ENCODE data around the gene AHDC1. TPM values are rescaled to one million over a fixed set of nuclear protein-coding genes. Genes with fewer than 3 reads are reported as not detected.

AHDC1 gene
- total and polyA plus RNA-seq, 2 donors (not counting 1 experiment from before 2014, with no cell fraction given) = 4.2 to 6.9 TPM

DNA sequence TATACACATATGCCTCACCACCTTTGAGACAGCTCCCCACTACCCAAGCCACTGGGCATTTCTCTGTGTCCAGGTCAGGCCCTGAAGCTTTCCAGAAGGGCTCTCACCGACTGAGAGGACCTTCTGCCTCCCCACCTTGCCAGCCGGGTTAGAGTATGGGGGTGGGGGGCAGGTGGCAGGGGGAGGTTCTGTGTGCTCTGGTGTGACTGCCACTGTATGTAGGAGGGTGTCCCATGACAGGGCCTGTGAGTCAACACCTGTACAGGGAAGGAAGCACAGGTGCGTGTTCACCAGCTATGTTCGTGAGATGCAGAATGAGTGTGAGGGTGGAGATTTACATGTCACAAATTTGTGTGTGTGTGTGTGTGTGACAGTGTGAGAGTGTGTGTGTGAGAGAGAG is 7.0 kb downstream of the AHDC1 start:
- peaks cover 65% of the 10 kb centered on the region for H3K4me1 ChIP-seq (ENCODE audit: control insufficient read depth, extremely low read depth, insufficient read depth, low read length)

DNA sequence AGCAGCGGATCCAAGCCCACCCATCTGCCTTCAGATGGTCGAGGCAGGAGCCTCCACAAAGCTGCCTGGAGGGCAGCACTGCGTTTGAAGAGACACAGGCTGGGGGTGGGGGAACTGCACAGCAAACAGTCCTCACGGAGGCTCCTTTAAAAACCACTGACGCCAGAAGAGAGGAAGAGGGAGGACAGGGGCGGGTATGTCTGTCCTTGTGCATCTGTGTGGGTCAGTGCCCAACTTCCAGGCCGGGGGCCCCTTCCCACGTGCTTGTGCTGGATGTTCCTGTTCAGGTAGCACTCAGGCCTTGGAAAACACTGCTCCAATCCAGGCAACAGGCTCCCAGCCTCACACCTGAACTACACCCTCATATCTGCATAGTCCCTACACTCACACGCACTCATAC is 7.7 kb downstream of the AHDC1 start:
- H3K9me3 ChIP-seq (ENCODE audit: control insufficient read depth, insufficient read depth, low read depth, low read length) = no peaks in the 10 kb centered on the region
- no peak overlapping the region for H3K4me3 ChIP-seq (replicated peaks in 1 of 4; ENCODE audit: control extremely low read depth in 1 of 4, insufficient read depth in 1 of 4, low read depth in 3 of 4, low read length in 4 of 4)
- H3K4me2 ChIP-seq (ENCODE audit: extremely low read depth, insufficient read depth, low read length) = no peak overlapping the region
- peaks cover 7% of the 10 kb centered on the region for H3K36me3 ChIP-seq (ENCODE audit: control insufficient read depth, insufficient read depth, low read length)
- H3K27ac ChIP-seq (ENCODE audit: insufficient read depth, low read length) = no peak overlapping the region
- no peaks in the 10 kb centered on the region for H3K27me3 ChIP-seq (ENCODE audit: control insufficient read depth, insufficient read depth, low read length)
- peaks cover 96% of the 10 kb centered on the region for H3K79me2 ChIP-seq (ENCODE audit: control insufficient read depth, insufficient read depth, low read length)
- peaks cover 71% of the 10 kb centered on the region for H3K4me1 ChIP-seq (ENCODE audit: control insufficient read depth, extremely low read depth, insufficient read depth, low read length)
- TF ChIP-seq, protein P1, sequence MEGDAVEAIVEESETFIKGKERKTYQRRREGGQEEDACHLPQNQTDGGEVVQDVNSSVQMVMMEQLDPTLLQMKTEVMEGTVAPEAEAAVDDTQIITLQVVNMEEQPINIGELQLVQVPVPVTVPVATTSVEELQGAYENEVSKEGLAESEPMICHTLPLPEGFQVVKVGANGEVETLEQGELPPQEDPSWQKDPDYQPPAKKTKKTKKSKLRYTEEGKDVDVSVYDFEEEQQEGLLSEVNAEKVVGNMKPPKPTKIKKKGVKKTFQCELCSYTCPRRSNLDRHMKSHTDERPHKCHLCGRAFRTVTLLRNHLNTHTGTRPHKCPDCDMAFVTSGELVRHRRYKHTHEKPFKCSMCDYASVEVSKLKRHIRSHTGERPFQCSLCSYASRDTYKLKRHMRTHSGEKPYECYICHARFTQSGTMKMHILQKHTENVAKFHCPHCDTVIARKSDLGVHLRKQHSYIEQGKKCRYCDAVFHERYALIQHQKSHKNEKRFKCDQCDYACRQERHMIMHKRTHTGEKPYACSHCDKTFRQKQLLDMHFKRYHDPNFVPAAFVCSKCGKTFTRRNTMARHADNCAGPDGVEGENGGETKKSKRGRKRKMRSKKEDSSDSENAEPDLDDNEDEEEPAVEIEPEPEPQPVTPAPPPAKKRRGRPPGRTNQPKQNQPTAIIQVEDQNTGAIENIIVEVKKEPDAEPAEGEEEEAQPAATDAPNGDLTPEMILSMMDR (conservative IDR thresholded peaks at IDR 0.05 in 1 of 2, IDR thresholded peaks at IDR 0.05 in 1 of 2; ENCODE audit: low read depth in 1 of 2, low read length in 2 of 2) = no peak
- no peak for TF ChIP-seq EZH2 (IDR thresholded peaks at IDR 0.05; ENCODE audit: low read length, missing control alignments)
- no peak for DNase-seq (ENCODE audit: low read depth in 2 of 2)
- no peak overlapping the region for H2AFZ ChIP-seq (ENCODE audit: low read length)
- no peak overlapping the region for H3K9ac ChIP-seq (ENCODE audit: insufficient read depth, low read length)
- peaks cover 2% of the 10 kb centered on the region for H4K20me1 ChIP-seq (ENCODE audit: control insufficient read depth, extremely low read depth, insufficient read depth, low read length)

More for the DNA sequence above, 7.0 kb downstream of the AHDC1 start:
- no peaks in the 10 kb centered on the region for H3K9me3 ChIP-seq (ENCODE audit: control insufficient read depth, insufficient read depth, low read depth, low read length)
- H2AFZ ChIP-seq (ENCODE audit: low read length) = no peak overlapping the region
- TF ChIP-seq, protein P1 (conservative IDR thresholded peaks at IDR 0.05 in 1 of 2, IDR thresholded peaks at IDR 0.05 in 1 of 2; ENCODE audit: low read depth in 1 of 2, low read length in 2 of 2) = no peak
- TF ChIP-seq EZH2 (IDR thresholded peaks at IDR 0.05; ENCODE audit: low read length, missing control alignments) = no peak
- H3K79me2 ChIP-seq (ENCODE audit: control insufficient read depth, insufficient read depth, low read length) = peaks cover 96% of the 10 kb centered on the region
- H3K27ac ChIP-seq (ENCODE audit: insufficient read depth, low read length) = no peak overlapping the region
- peaks cover 2% of the 10 kb centered on the region for H4K20me1 ChIP-seq (ENCODE audit: control insufficient read depth, extremely low read depth, insufficient read depth, low read length)
- H3K36me3 ChIP-seq (ENCODE audit: control insufficient read depth, insufficient read depth, low read length) = peaks cover 4% of the 10 kb centered on the region
- no peak overlapping the region for H3K9ac ChIP-seq (ENCODE audit: insufficient read depth, low read length)
- no peaks in the 10 kb centered on the region for H3K27me3 ChIP-seq (ENCODE audit: control insufficient read depth, insufficient read depth, low read length)
- no peak overlapping the region for H3K4me2 ChIP-seq (ENCODE audit: extremely low read depth, insufficient read depth, low read length)
- H3K4me3 ChIP-seq (replicated peaks in 1 of 4; ENCODE audit: control extremely low read depth in 1 of 4, insufficient read depth in 1 of 4, low read depth in 3 of 4, low read length in 4 of 4) = no peak overlapping the region
- DNase-seq (ENCODE audit: low read depth in 2 of 2) = no peak

DNA sequence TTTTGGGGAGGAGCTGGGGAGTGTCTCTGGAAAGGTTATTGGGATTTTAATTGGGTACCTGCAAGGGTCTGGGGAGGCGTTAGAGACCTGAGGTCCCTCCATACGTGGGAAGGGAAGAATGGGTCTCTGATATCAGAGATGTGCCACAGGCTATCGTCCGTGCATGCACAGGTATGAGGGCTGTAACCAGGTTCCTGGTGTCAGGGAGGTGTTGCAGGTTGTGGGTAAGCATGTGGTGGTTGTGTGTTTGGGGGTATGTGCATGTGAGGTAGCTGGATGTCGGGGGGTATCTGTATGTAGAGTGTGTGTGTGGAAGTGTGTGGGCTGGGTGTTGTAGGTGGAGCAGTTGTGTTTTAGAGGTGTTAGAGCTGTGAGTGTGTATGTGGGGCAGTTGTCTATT is 8.3 kb downstream of the AHDC1 start:
- H3K36me3 ChIP-seq (ENCODE audit: control insufficient read depth, insufficient read depth, low read length) = peaks cover 7% of the 10 kb centered on the region
- no peak overlapping the region for H2AFZ ChIP-seq (ENCODE audit: low read length)
- peaks cover 2% of the 10 kb centered on the region for H4K20me1 ChIP-seq (ENCODE audit: control insufficient read depth, extremely low read depth, insufficient read depth, low read length)
- H3K79me2 ChIP-seq (ENCODE audit: control insufficient read depth, insufficient read depth, low read length) = peaks cover 92% of the 10 kb centered on the region
- H3K4me1 ChIP-seq (ENCODE audit: control insufficient read depth, extremely low read depth, insufficient read depth, low read length) = peaks cover 74% of the 10 kb centered on the region
- H3K9me3 ChIP-seq (ENCODE audit: control insufficient read depth, insufficient read depth, low read depth, low read length) = no peaks in the 10 kb centered on the region
- TF ChIP-seq, protein P1 (conservative IDR thresholded peaks at IDR 0.05 in 1 of 2, IDR thresholded peaks at IDR 0.05 in 1 of 2; ENCODE audit: low read depth in 1 of 2, low read length in 2 of 2) = no peak
- TF ChIP-seq EZH2 (IDR thresholded peaks at IDR 0.05; ENCODE audit: low read length, missing control alignments) = no peak
- H3K27me3 ChIP-seq (ENCODE audit: control insufficient read depth, insufficient read depth, low read length) = no peaks in the 10 kb centered on the region
- H3K4me2 ChIP-seq (ENCODE audit: extremely low read depth, insufficient read depth, low read length) = peak overlapping the region; percentile 62
- no peak overlapping the region for H3K27ac ChIP-seq (ENCODE audit: insufficient read depth, low read length)
- no peak overlapping the region for H3K4me3 ChIP-seq (replicated peaks in 1 of 4; ENCODE audit: control extremely low read depth in 1 of 4, insufficient read depth in 1 of 4, low read depth in 3 of 4, low read length in 4 of 4)
- no peak overlapping the region for H3K9ac ChIP-seq (ENCODE audit: insufficient read depth, low read length)
- DNase-seq (ENCODE audit: low read depth in 2 of 2) = no peak

Data from fibroblast of lung (primary cell).